ENCODE results near the gene TPK1. TPM values are rescaled to one million over a fixed set of nuclear protein-coding genes. Genes with fewer than 3 reads are reported as not detected.

The TPK1 gene
- total RNA-seq, 1 donor from 2014 or later = 20.0 TPM

DNA sequence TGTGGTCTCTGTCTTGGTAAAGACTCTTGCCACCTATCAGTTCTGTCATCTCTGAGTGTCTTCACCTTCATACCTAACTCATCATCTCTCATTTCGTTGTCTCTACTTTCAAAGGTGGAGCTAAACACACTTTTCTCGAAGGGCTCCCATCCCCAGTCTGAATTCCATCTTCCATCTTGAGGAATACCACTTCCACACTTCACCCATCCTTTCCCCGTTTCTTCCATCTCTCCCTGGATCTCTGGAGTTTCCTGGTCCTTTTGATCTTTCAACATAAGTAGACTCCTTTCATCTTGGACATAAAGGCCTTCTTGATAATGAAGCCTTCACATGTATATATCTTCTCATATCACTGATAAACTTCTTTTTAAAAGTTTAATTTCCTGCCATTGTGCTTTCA, 311.6 kb downstream of the TPK1 start:
- Mint-ChIP-seq H3K4me3 (no peak overlapping the region), H3K27ac (no peak overlapping the region), H3K27me3 (no peaks in the 10 kb centered on the region), H3K36me3 (ENCODE audit: low read depth) (peaks cover 3% of the 10 kb centered on the region), H3K4me1 (no peaks in the 10 kb centered on the region), H3K9me3 (no peaks in the 10 kb centered on the region)
- TF ChIP-seq, protein P1, sequence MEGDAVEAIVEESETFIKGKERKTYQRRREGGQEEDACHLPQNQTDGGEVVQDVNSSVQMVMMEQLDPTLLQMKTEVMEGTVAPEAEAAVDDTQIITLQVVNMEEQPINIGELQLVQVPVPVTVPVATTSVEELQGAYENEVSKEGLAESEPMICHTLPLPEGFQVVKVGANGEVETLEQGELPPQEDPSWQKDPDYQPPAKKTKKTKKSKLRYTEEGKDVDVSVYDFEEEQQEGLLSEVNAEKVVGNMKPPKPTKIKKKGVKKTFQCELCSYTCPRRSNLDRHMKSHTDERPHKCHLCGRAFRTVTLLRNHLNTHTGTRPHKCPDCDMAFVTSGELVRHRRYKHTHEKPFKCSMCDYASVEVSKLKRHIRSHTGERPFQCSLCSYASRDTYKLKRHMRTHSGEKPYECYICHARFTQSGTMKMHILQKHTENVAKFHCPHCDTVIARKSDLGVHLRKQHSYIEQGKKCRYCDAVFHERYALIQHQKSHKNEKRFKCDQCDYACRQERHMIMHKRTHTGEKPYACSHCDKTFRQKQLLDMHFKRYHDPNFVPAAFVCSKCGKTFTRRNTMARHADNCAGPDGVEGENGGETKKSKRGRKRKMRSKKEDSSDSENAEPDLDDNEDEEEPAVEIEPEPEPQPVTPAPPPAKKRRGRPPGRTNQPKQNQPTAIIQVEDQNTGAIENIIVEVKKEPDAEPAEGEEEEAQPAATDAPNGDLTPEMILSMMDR (IDR thresholded peaks at IDR 0.05) = no peak
- DNase-seq = no peak
- ChIA-PET POLR2A (no interaction called here), CTCF (no interaction called here)
- intact Hi-C loops (cut with micrococcal nuclease) = no loop called here
- no peak for ATAC-seq (ENCODE audit: low read depth)

- ChIA-PET POLR2A (no interaction called here), CTCF (no interaction called here)
- Mint-ChIP-seq H3K9me3 (no peaks in the 10 kb centered on the region), H3K4me1 (no peaks in the 10 kb centered on the region), H3K27me3 (no peaks in the 10 kb centered on the region), H3K36me3 (ENCODE audit: low read depth) (peaks cover 3% of the 10 kb centered on the region), H3K4me3 (no peak overlapping the region), H3K27ac (no peak overlapping the region)
- DNase-seq = no peak
- TF ChIP-seq, protein P1 (IDR thresholded peaks at IDR 0.05) = no peak
- intact Hi-C loops (cut with micrococcal nuclease) = no loop called here
- no peak for ATAC-seq (ENCODE audit: low read depth)
These were observed 312.2 kb downstream of the TPK1 start for GRCh38 chr7:144523621-144524020.

- no peaks in the 10 kb centered on the region for H3K27me3 Mint-ChIP-seq
- intact Hi-C loops (cut with micrococcal nuclease) = no loop called here
- TF ChIP-seq, protein P1 (IDR thresholded peaks at IDR 0.05) = no peak
- no peaks in the 10 kb centered on the region for H3K9me3 Mint-ChIP-seq
- no peak overlapping the region for H3K27ac Mint-ChIP-seq
- H3K36me3 Mint-ChIP-seq (ENCODE audit: low read depth) = peaks cover 7% of the 10 kb centered on the region
- ATAC-seq (ENCODE audit: low read depth) (no peak), DNase-seq (no peak)
- POLR2A ChIA-PET = no interaction called here
- H3K4me3 Mint-ChIP-seq = no peak overlapping the region
- H3K4me1 Mint-ChIP-seq = no peaks in the 10 kb centered on the region
- CTCF ChIA-PET = no interaction called here
These were observed 315.9 kb downstream of the TPK1 start for GRCh38 chr7:144519925-144520324.

- peaks cover 7% of the 10 kb centered on the region for H3K36me3 Mint-ChIP-seq (ENCODE audit: low read depth)
- CTCF ChIA-PET = no interaction called here
- DNase-seq (no peak), ATAC-seq (ENCODE audit: low read depth) (no peak)
- no peak overlapping the region for H3K27ac Mint-ChIP-seq
- H3K4me1 Mint-ChIP-seq = no peaks in the 10 kb centered on the region
- TF ChIP-seq, protein P1 (IDR thresholded peaks at IDR 0.05) = no peak
- H3K4me3 Mint-ChIP-seq = no peak overlapping the region
- intact Hi-C loops (cut with micrococcal nuclease) = no loop called here
- H3K27me3 Mint-ChIP-seq = no peaks in the 10 kb centered on the region
- H3K9me3 Mint-ChIP-seq = no peaks in the 10 kb centered on the region
- POLR2A ChIA-PET = no interaction called here
These were observed 317.5 kb downstream of the TPK1 start for GRCh38 chr7:144518360-144518759.

- POLR2A ChIA-PET = no interaction called here
- H3K27me3 Mint-ChIP-seq = no peaks in the 10 kb centered on the region
- H3K36me3 Mint-ChIP-seq (ENCODE audit: low read depth) = peaks cover 7% of the 10 kb centered on the region
- ATAC-seq (ENCODE audit: low read depth) = no peak
- intact Hi-C loops (cut with micrococcal nuclease) = no loop called here
- TF ChIP-seq, protein P1 (IDR thresholded peaks at IDR 0.05) = no peak
- H3K9me3 Mint-ChIP-seq = no peaks in the 10 kb centered on the region
- DNase-seq = no peak
- no peaks in the 10 kb centered on the region for H3K4me1 Mint-ChIP-seq
- CTCF ChIA-PET = no interaction called here
- no peak overlapping the region for H3K27ac Mint-ChIP-seq
- H3K4me3 Mint-ChIP-seq = no peak overlapping the region
These were observed 318.1 kb downstream of the TPK1 start for GRCh38 chr7:144517749-144518148.
